ENCODE data around the gene RPUSD4.

Gene RPUSD4

GRCh38 chr11:126157326-126158030 is 54.0 kb downstream of the RPUSD4 start:
- DNase-seq (ENCODE audit: low read depth): no peak

GRCh38 chr11:126156814-126157213 is 54.6 kb downstream of the RPUSD4 start:
- no peak for DNase-seq (ENCODE audit: low read depth)

GRCh38 chr11:126155402-126156187 is 55.9 kb downstream of the RPUSD4 start:
- no peak for DNase-seq (ENCODE audit: low read depth)

- no peak for DNase-seq (ENCODE audit: low read depth)
These were observed 56.8 kb downstream of the RPUSD4 start for GRCh38 chr11:126154691-126155090.

- DNase-seq (ENCODE audit: low read depth): peak; percentile 50
These were observed 57.5 kb downstream of the RPUSD4 start for GRCh38 chr11:126153972-126154371.

DNA sequence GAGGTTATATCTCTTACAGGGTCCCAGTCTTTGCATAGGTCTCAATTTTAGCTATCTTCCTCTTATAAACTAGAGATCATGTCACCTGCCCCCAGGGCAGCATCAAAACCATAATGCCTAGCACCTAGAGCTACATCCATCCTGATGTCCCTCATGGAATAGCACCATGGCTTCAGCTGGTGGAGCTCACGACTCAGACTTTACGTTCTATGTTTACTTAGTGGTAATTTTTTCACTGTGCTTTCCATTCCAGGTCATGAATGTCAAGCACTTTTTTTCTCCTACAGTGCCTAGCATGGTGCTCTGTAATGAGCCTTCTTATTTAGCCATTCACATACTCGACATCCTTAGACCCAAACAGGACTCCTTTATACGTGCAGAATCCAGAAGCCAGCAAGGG is 58.4 kb downstream of the RPUSD4 start:
- DNase-seq (ENCODE audit: low read depth): no peak

DNA sequence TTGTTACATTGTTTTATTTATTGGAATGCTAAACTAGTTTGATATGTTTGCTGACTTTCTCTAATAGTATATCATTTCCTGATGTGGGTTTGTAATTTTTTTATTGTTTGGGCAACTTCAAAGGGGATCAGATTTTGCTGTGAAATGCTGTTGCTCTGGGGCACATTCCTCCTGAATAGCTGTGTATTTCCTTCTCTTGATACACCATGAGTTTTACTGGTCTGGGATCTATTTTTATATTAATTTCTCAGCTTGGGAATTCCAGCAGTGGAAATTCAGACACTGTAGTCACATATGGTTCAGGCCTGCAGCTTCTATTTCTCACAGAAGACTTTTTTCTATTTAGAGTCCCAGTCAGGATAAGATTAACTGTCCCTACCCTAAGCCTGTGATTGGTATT is 58.9 kb downstream of the RPUSD4 start:
- DNase-seq (ENCODE audit: low read depth): no peak

GRCh38 chr11:126152152-126152551 is 59.3 kb downstream of the RPUSD4 start:
- no peak for DNase-seq (ENCODE audit: low read depth)

All from ELR (cell line).